ENCODE results near the gene CD40. TPM values are rescaled to one million over a fixed set of nuclear protein-coding genes. Genes with fewer than 3 reads are reported as not detected.

The CD40 gene
- total RNA-seq, 1 experiment from 2014 or later = 14.1 TPM

- Histone ChIP-seq H3K27me3 (ENCODE audit: control insufficient read depth, insufficient read depth, low read length) (peaks cover 21% of the 10 kb centered on the region), H3K27ac (ENCODE audit: low read length) (no peak overlapping the region), H3K9me3 (ENCODE audit: control insufficient read depth, insufficient read depth, low read depth, low read length) (no peaks in the 10 kb centered on the region), H3K4me1 (ENCODE audit: control insufficient read depth, insufficient read depth, low read length) (no peaks in the 10 kb centered on the region), H3K36me3 (ENCODE audit: control insufficient read depth, insufficient read depth, low read length) (no peaks in the 10 kb centered on the region), H3K4me3 (ENCODE audit: low read depth in 2 of 2, low read length in 2 of 2) (no peak overlapping the region)
- DNase-seq (ENCODE audit: low read depth, low spot score) (no peak), ATAC-seq (no peak)
- POLR2A ChIA-PET = no interaction called here
- intact Hi-C loops (cut with micrococcal nuclease; ENCODE audit: unreplicated experiment) (no loop called here), in situ Hi-C loops (cut with HindIII; ENCODE audit: low pct_unique_long_range_greater_than_20kb, low sequenced_read_pairs) (no loop called here)
- CTCF ChIA-PET = no interaction called here
- no TSS peak for BruUV-seq (replicated peaks)
- TF ChIP-seq TCF7L2 (IDR thresholded peaks at IDR 0.05; ENCODE audit: low read depth, low read length) = no peak
- TF ChIP-seq, protein P1, sequence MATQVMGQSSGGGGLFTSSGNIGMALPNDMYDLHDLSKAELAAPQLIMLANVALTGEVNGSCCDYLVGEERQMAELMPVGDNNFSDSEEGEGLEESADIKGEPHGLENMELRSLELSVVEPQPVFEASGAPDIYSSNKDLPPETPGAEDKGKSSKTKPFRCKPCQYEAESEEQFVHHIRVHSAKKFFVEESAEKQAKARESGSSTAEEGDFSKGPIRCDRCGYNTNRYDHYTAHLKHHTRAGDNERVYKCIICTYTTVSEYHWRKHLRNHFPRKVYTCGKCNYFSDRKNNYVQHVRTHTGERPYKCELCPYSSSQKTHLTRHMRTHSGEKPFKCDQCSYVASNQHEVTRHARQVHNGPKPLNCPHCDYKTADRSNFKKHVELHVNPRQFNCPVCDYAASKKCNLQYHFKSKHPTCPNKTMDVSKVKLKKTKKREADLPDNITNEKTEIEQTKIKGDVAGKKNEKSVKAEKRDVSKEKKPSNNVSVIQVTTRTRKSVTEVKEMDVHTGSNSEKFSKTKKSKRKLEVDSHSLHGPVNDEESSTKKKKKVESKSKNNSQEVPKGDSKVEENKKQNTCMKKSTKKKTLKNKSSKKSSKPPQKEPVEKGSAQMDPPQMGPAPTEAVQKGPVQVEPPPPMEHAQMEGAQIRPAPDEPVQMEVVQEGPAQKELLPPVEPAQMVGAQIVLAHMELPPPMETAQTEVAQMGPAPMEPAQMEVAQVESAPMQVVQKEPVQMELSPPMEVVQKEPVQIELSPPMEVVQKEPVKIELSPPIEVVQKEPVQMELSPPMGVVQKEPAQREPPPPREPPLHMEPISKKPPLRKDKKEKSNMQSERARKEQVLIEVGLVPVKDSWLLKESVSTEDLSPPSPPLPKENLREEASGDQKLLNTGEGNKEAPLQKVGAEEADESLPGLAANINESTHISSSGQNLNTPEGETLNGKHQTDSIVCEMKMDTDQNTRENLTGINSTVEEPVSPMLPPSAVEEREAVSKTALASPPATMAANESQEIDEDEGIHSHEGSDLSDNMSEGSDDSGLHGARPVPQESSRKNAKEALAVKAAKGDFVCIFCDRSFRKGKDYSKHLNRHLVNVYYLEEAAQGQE (IDR thresholded peaks at IDR 0.05; ENCODE audit: insufficient read depth in 1 of 2, low read depth in 2 of 2, low read length in 1 of 2) = no peak
- TF ChIP-seq SIN3A (IDR thresholded peaks at IDR 0.05; ENCODE audit: borderline replicate concordance, insufficient read depth, low read depth, low read length) = no peak
- TF ChIP-seq CTCF (IDR thresholded peaks at IDR 0.05) = no peak
- TF ChIP-seq POLR2AphosphoS5 (IDR thresholded peaks at IDR 0.05; ENCODE audit: low read depth, low read length) = no peak
Measured at GRCh38 chr20:46176739-46177378, 58.7 kb downstream of the CD40 start.

DNA sequence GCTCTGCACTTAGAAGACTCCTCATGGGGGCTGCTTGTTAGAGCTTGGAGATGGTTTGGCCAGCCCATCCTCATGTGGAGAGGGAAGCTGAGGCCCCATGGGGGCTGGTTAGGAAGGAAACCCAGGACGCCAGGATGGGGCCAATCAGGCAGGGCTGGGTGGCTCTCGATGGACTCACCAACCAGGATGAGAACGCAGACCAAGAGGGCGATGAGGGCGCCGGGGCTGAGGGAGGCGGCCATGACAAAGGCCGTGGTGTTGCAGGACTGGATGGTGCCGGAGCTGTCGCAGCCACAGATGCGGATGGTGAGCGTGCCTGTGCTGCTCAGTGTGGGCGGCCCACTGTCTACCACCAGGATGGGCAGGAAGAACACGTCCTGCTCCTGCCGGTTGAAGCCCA is 59.7 kb downstream of the CD40 start:
- no peak for ATAC-seq
- Histone ChIP-seq H3K27ac (ENCODE audit: low read length) (no peak overlapping the region), H3K27me3 (ENCODE audit: control insufficient read depth, insufficient read depth, low read length) (peaks cover 20% of the 10 kb centered on the region), H3K4me3 (ENCODE audit: low read depth in 2 of 2, low read length in 2 of 2) (no peak overlapping the region), H3K36me3 (ENCODE audit: control insufficient read depth, insufficient read depth, low read length) (no peaks in the 10 kb centered on the region), H3K4me1 (ENCODE audit: control insufficient read depth, insufficient read depth, low read length) (no peaks in the 10 kb centered on the region), H3K9me3 (ENCODE audit: control insufficient read depth, insufficient read depth, low read depth, low read length) (no peaks in the 10 kb centered on the region)
- CTCF ChIA-PET = no interaction called here
- intact Hi-C loops (cut with micrococcal nuclease; ENCODE audit: unreplicated experiment) (no loop called here), in situ Hi-C loops (cut with HindIII; ENCODE audit: low pct_unique_long_range_greater_than_20kb, low sequenced_read_pairs) (no loop called here)
- POLR2A ChIA-PET = no interaction called here
- no peak for DNase-seq (ENCODE audit: low read depth, low spot score)
- TF ChIP-seq, protein P1 (IDR thresholded peaks at IDR 0.05; ENCODE audit: insufficient read depth in 1 of 2, low read depth in 2 of 2, low read length in 1 of 2) = no peak
- TF ChIP-seq TCF7L2 (IDR thresholded peaks at IDR 0.05; ENCODE audit: low read depth, low read length) = no peak
- no peak for TF ChIP-seq SIN3A (IDR thresholded peaks at IDR 0.05; ENCODE audit: borderline replicate concordance, insufficient read depth, low read depth, low read length)
- TF ChIP-seq CTCF (IDR thresholded peaks at IDR 0.05) = no peak
- TF ChIP-seq POLR2AphosphoS5 (IDR thresholded peaks at IDR 0.05; ENCODE audit: low read depth, low read length) = no peak
- no TSS peak for BruUV-seq (replicated peaks)
